PFSK-1 (cell line): ENCODE results near the gene TMEM129.

Source experiments
- POLR2AphosphoS5 ChIP-seq: IDR thresholded peaks from 2 replicates; pipeline ENCODE4 v1.6.1; 2012; ENCODE audit warnings: low read depth, mild to moderate bottlenecking, control low read depth, low read length, moderate library complexity
- TAF1 ChIP-seq: IDR thresholded peaks from 2 replicates; pipeline ENCODE4 v1.6.1; 2012; ENCODE audit warnings: low read length, control low read depth, borderline replicate concordance; ENCODE audit not compliant: insufficient read depth
- TF ChIP-seq, protein P1 (sequence below), 2 experiments: IDR thresholded peaks; 2 replicates each; pipeline versions ENCODE4 v1.6.1 to v1.8.0; 2011 to 2012; ENCODE audit warnings: low read depth in 2 of 2, low read length in 2 of 2, control low read depth in 1 of 2, inconsistent platforms in 1 of 2, mild to moderate bottlenecking in 1 of 2, moderate library complexity in 1 of 2; ENCODE audit not compliant: insufficient read depth in 1 of 2

GRCh38 chr4:1711055-1711570, 10.0 kb downstream of the TMEM129 start:
- TF ChIP-seq, protein P1, sequence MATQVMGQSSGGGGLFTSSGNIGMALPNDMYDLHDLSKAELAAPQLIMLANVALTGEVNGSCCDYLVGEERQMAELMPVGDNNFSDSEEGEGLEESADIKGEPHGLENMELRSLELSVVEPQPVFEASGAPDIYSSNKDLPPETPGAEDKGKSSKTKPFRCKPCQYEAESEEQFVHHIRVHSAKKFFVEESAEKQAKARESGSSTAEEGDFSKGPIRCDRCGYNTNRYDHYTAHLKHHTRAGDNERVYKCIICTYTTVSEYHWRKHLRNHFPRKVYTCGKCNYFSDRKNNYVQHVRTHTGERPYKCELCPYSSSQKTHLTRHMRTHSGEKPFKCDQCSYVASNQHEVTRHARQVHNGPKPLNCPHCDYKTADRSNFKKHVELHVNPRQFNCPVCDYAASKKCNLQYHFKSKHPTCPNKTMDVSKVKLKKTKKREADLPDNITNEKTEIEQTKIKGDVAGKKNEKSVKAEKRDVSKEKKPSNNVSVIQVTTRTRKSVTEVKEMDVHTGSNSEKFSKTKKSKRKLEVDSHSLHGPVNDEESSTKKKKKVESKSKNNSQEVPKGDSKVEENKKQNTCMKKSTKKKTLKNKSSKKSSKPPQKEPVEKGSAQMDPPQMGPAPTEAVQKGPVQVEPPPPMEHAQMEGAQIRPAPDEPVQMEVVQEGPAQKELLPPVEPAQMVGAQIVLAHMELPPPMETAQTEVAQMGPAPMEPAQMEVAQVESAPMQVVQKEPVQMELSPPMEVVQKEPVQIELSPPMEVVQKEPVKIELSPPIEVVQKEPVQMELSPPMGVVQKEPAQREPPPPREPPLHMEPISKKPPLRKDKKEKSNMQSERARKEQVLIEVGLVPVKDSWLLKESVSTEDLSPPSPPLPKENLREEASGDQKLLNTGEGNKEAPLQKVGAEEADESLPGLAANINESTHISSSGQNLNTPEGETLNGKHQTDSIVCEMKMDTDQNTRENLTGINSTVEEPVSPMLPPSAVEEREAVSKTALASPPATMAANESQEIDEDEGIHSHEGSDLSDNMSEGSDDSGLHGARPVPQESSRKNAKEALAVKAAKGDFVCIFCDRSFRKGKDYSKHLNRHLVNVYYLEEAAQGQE (IDR thresholded peaks at IDR 0.05; ENCODE audit: insufficient read depth in 1 of 2, low read depth in 2 of 2, low read length in 2 of 2) = no peak
- TF ChIP-seq POLR2AphosphoS5 (no peak), TAF1 (no peak)
